ENCODE results near the gene MPPE1. TPM values are rescaled to one million over a fixed set of nuclear protein-coding genes. Genes with fewer than 3 reads are reported as not detected.
A peak's percentile ranks its signal among the peaks of the same experiment; 100 is the strongest.

MPPE1 gene
- total and polyA plus RNA-seq, 9 of the 15 experiments (the other 6 are each of a cell fraction or from before 2014, with no cell fraction given) = 10.7 to 19.5 (median 13.3) TPM

DNA sequence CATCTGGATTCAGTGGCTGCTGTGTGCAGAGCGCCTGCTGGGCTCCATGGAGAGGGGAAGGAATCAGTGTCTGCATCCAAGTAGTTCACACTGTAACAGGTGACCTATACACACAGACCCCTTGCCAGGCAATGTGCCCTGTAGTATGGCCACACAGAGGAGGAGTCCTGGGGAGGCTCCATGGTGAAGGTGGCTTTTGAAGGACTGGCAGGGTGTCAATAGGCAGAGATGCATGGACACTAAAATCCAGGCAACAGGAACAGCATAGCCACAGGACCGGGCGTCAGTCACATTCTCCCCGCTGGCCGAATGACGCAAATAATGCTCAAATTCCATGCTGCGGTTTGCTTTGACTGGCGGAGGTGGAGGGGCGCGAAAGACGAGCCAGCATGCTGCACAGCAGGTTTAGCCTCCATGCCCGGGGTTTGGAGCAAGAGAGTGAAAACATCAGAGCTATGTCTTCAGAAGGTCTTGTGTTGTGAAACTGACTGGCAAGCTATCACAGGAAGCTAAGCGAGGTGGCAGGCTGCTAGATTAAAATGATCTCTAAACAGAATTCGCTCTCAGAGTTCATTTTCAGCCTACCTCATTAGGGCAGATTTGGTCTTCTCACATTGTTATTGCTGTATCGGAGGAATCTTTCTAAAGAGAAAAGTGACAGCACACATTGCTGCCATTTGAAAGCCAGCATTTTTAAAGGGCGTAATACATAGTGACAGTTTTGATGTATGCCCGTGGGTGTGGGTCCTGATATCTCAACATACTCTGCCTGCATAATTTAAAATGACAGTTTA, 58.1 kb downstream of the MPPE1 start (continued):
- TF ChIP-seq, protein P1, sequence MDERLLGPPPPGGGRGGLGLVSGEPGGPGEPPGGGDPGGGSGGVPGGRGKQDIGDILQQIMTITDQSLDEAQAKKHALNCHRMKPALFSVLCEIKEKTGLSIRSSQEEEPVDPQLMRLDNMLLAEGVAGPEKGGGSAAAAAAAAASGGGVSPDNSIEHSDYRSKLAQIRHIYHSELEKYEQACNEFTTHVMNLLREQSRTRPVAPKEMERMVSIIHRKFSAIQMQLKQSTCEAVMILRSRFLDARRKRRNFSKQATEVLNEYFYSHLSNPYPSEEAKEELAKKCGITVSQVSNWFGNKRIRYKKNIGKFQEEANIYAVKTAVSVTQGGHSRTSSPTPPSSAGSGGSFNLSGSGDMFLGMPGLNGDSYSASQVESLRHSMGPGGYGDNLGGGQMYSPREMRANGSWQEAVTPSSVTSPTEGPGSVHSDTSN (CRISPR knock-in tag; IDR thresholded peaks at IDR 0.05; ENCODE audit: low read depth) = peak; percentile 27; the same call in 1 of the 2 replicates
- TF ChIP-seq, protein P1 (tag; conservative IDR thresholded peaks at IDR 0.05; ENCODE audit: low read depth) = peak; percentile 92
- TF ChIP-seq HNRNPLL (IDR thresholded peaks at IDR 0.05; ENCODE audit: low read depth, low read length, poor library complexity, severe bottlenecking) (peak; percentile 57), KAT8 (IDR thresholded peaks at IDR 0.05; ENCODE audit: low read depth) (no peak), GABPB2 (CRISPR knock-in tag; conservative IDR thresholded peaks at IDR 0.05) (no peak), NR2C2 (CRISPR knock-in tag; IDR thresholded peaks at IDR 0.05) (no peak), NR2C2 (tag; IDR thresholded peaks at IDR 0.05) (peak; percentile 29; the same call in 1 of the 2 replicates), RBM34 (IDR thresholded peaks at IDR 0.05; ENCODE audit: borderline replicate concordance, insufficient read depth, low read length) (no peak), NR2F6 (CRISPR knock-in tag; IDR thresholded peaks at IDR 0.05) (no peak), GATAD2A (IDR thresholded peaks at IDR 0.05) (no peak), ZNF785 (CRISPR knock-in tag; IDR thresholded peaks at IDR 0.05) (no peak), RFX5 (IDR thresholded peaks at IDR 0.05; ENCODE audit: low read depth, low read length) (no peak), MYNN (IDR thresholded peaks at IDR 0.05) (no peak), MYNN (CRISPR knock-in tag; IDR thresholded peaks at IDR 0.05) (no peak), TEAD1 (CRISPR knock-in tag; IDR thresholded peaks at IDR 0.05) (peak; percentile 70 to 88; a peak in 3 of 4 replicates), RFX1 (IDR thresholded peaks at IDR 0.05) (no peak)
- TF ChIP-seq, protein P2, sequence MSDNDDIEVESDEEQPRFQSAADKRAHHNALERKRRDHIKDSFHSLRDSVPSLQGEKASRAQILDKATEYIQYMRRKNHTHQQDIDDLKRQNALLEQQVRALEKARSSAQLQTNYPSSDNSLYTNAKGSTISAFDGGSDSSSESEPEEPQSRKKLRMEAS (CRISPR knock-in tag; IDR thresholded peaks at IDR 0.05) = peak; percentile 59; the same call in 1 of the 2 replicates
- TF ChIP-seq, protein P3, sequence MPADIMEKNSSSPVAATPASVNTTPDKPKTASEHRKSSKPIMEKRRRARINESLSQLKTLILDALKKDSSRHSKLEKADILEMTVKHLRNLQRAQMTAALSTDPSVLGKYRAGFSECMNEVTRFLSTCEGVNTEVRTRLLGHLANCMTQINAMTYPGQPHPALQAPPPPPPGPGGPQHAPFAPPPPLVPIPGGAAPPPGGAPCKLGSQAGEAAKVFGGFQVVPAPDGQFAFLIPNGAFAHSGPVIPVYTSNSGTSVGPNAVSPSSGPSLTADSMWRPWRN (IDR thresholded peaks at IDR 0.05; ENCODE audit: low read depth) = no peak
- TF ChIP-seq, protein P4, sequence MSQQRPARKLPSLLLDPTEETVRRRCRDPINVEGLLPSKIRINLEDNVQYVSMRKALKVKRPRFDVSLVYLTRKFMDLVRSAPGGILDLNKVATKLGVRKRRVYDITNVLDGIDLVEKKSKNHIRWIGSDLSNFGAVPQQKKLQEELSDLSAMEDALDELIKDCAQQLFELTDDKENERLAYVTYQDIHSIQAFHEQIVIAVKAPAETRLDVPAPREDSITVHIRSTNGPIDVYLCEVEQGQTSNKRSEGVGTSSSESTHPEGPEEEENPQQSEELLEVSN (IDR thresholded peaks at IDR 0.05; ENCODE audit: borderline replicate concordance in 1 of 2, extremely low read depth in 1 of 2, insufficient read depth in 1 of 2, insufficient read length in 1 of 2, low read depth in 1 of 2, low read length in 1 of 2, poor library complexity in 1 of 2, severe bottlenecking in 1 of 2) = peak; percentile 56 to 89
- TF ChIP-seq, protein P5, sequence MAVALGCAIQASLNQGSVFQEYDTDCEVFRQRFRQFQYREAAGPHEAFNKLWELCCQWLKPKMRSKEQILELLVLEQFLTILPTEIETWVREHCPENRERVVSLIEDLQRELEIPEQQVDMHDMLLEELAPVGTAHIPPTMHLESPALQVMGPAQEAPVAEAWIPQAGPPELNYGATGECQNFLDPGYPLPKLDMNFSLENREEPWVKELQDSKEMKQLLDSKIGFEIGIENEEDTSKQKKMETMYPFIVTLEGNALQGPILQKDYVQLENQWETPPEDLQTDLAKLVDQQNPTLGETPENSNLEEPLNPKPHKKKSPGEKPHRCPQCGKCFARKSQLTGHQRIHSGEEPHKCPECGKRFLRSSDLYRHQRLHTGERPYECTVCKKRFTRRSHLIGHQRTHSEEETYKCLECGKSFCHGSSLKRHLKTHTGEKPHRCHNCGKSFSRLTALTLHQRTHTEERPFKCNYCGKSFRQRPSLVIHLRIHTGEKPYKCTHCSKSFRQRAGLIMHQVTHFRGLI (CRISPR knock-in tag; IDR thresholded peaks at IDR 0.05) = no peak
